B cell (primary cell): Measurements from ENCODE around the gene SNTG2. TPM values are rescaled to one million over a fixed set of nuclear protein-coding genes. Genes with fewer than 3 reads are reported as not detected.

Experiments
- ATAC-seq: fragments of 200-7000 bp; cut with Tn5 transposase; one replicate; pipeline ENCODE4 v1.10.0; 2021; ENCODE audit warnings: low read depth, mild to moderate bottlenecking, moderate number of reproducible peaks, moderate library complexity
- CTCF ChIA-PET: fragments of 350-600 bp; sonication (Branson Sonifier 250); formaldehyde crosslinking; loops from one replicate; lab custom pipeline; 2021; ENCODE audit warnings: antibody characterized with exemption, inconsistent platforms; lab: Charles Lee
- POLR2A ChIA-PET: fragments of 350-600 bp; sonication (Branson Sonifier 250); formaldehyde crosslinking; loops from one replicate; lab custom pipeline; 2021; ENCODE audit warnings: antibody characterized with exemption; lab: Charles Lee
- DNase-seq: peaks from one replicate; pipeline ENCODE4 v3.0.0; 2013
- H2AFZ ChIP-seq: 2 replicates; pipeline ENCODE4 v1.6.1; 2012; ENCODE audit warnings: mild to moderate bottlenecking, low read depth, low read length; ENCODE audit not compliant: insufficient read depth, poor library complexity, severe bottlenecking
- H3K27ac ChIP-seq, 2 donors: 1 replicate in 1 of 2; 2 replicates in 1 of 2; pipeline ENCODE4 v1.5.1; 2012 to 2013; ENCODE audit warnings: low read length in 2 of 2, mild to moderate bottlenecking in 2 of 2, moderate library complexity in 1 of 2
- H3K27me3 ChIP-seq, 4 experiments: fragments of 200-600 bp in 1 of 4; sonication (generic) in 1 of 4; replicated peaks in 1 of 4; 1 replicate in 2 of 4; 2 replicates in 2 of 4; pipeline versions ENCODE4 v1.6.1 to v1.7.0; 2013 to 2016; ENCODE audit warnings: low read length in 3 of 4, mild to moderate bottlenecking in 2 of 4, mixed read lengths in 1 of 4, moderate library complexity in 1 of 4; ENCODE audit not compliant: insufficient read depth in 4 of 4, control insufficient read depth in 3 of 4; ENCODE audit errors: control extremely low read depth in 1 of 4
- H3K36me3 ChIP-seq, 2 experiments: replicated peaks in 1 of 2; 1 replicate in 1 of 2; 2 replicates in 1 of 2; pipeline versions ENCODE4 v1.6.1 to v1.7.1; 2013; ENCODE audit warnings: low read length in 1 of 2; ENCODE audit not compliant: insufficient read depth in 2 of 2, control insufficient read depth in 1 of 2; ENCODE audit errors: control extremely low read depth in 1 of 2, extremely low read depth in 1 of 2
- H3K4me1 ChIP-seq, 2 donors: fragments of 200-600 bp in 1 of 2; sonication (generic) in 1 of 2; 1 replicate in 1 of 2; 2 replicates in 1 of 2; pipeline versions ENCODE4 v1.5.1 to v1.6.1; 2013 to 2017; ENCODE audit warnings: low read length in 2 of 2; ENCODE audit not compliant: control insufficient read depth in 2 of 2, insufficient read depth in 2 of 2
- H3K4me2 ChIP-seq: replicated peaks from 2 replicates; pipeline ENCODE3; 2012; ENCODE audit warnings: mild to moderate bottlenecking, low read depth, low read length; ENCODE audit not compliant: poor library complexity, severe bottlenecking
- H3K4me3 ChIP-seq, 5 experiments: fragments of 200-600 bp in 1 of 5; sonication (generic) in 1 of 5; 1 replicate in 3 of 5; 2 replicates in 2 of 5; pipeline versions ENCODE4 v1.5.1 to v1.7.0; 2011 to 2016; ENCODE audit warnings: low read length in 4 of 5, mild to moderate bottlenecking in 4 of 5, low read depth in 2 of 5, control low read depth in 1 of 5, moderate library complexity in 1 of 5; ENCODE audit not compliant: insufficient read depth in 1 of 5; ENCODE audit errors: control extremely low read depth in 1 of 5, extremely low read depth in 1 of 5
- H3K79me2 ChIP-seq: fragments of 200-600 bp; sonication (generic); one replicate; pipeline ENCODE4 v1.6.0; 2016; ENCODE audit warnings: low read length; ENCODE audit not compliant: control insufficient read depth, insufficient read depth
- H3K9ac ChIP-seq: fragments of 200-600 bp; sonication (generic); 2 replicates; pipeline ENCODE4 v1.6.1; 2017; ENCODE audit warnings: mild to moderate bottlenecking, low read length, moderate library complexity
- H3K9me3 ChIP-seq, 3 donors: one replicate each; pipeline versions ENCODE4 v1.6.1 to v1.7.1; 2013; ENCODE audit warnings: low read length in 2 of 3; ENCODE audit not compliant: control insufficient read depth in 2 of 3, insufficient read depth in 1 of 3; ENCODE audit errors: control extremely low read depth in 1 of 3
- H4K20me1 ChIP-seq: 2 replicates; pipeline ENCODE4 v1.6.0; 2012; ENCODE audit warnings: mild to moderate bottlenecking, low read length; ENCODE audit not compliant: insufficient read depth, control insufficient read depth, poor library complexity, severe bottlenecking
- H3K27ac Mint-ChIP-seq: one replicate; pipeline ENCODE4 v1.8.0; 2021; ENCODE audit warnings: mixed read lengths
- H3K27me3 Mint-ChIP-seq: one replicate; pipeline ENCODE4 v1.8.0; 2021; ENCODE audit warnings: mixed read lengths
- H3K4me1 Mint-ChIP-seq: one replicate; pipeline ENCODE4 v1.8.0; 2021; ENCODE audit warnings: mixed read lengths
- H3K4me3 Mint-ChIP-seq: one replicate; pipeline ENCODE4 v1.8.0; 2021; ENCODE audit warnings: mixed read lengths
- H3K9me3 Mint-ChIP-seq: one replicate; pipeline ENCODE4 v1.8.0; 2022; ENCODE audit warnings: mixed read lengths; ENCODE audit not compliant: insufficient read depth
- CTCF ChIP-seq: fragments of 200-600 bp; IDR thresholded peaks from one replicate; pipeline ENCODE4 v1.8.0; 2022; ENCODE audit warnings: antibody characterized with exemption, mild to moderate bottlenecking
- EZH2 ChIP-seq: IDR thresholded peaks from 2 replicates; pipeline ENCODE4 v1.6.1; 2012; ENCODE audit warnings: borderline replicate concordance, low read depth, mild to moderate bottlenecking, moderate library complexity, low read length; ENCODE audit not compliant: insufficient read depth, poor library complexity, severe bottlenecking
- WGBS: methylation state at CpG from one replicate; pipeline ENCODE4 v1.1.5; 2013; ENCODE audit warnings: missing lambda C conversion rate; ENCODE audit not compliant: insufficient coverage; 5-methylcytosine and 5-hydroxymethylcytosine counted together
- intact Hi-C: fragments of 100-400 bp; cut with micrococcal nuclease; formaldehyde crosslinking; loops from one replicate; pipeline ENCODE4 v1.10.0; 2022
- polyA plus RNA-seq: library from polyadenylated mRNA; depleted of rRNA; stranded (reverse); fragments of >200 nt; gene quantifications from 2 replicates; pipeline ENCODE4 v1.2.3, GENCODE V29; 2012
- total RNA-seq, 2 donors: library from RNA; stranded (reverse); fragments of 120-200 nt in 1 of 2; gene quantifications; 1 replicate in 1 of 2; 2 replicates in 1 of 2; pipeline versions ENCODE4 v1.2.3 to v1.2.4, GENCODE V29; 2013 to 2022

Gene SNTG2
- total and polyA plus RNA-seq, 2 donors (not counting 1 experiment from before 2014, with no cell fraction given) = 2.1 to 2.4 TPM

GRCh38 chr2:1051075-1051474, 100.4 kb downstream of the SNTG2 start:
- no CpG with 5 or more reads among the region's 3 CpGs for WGBS
- H2AFZ ChIP-seq = no peak overlapping the region
- no peak overlapping the region for H3K27ac ChIP-seq
- ChIA-PET POLR2A (no interaction called here), CTCF (no interaction called here)
- H3K27me3 Mint-ChIP-seq = peaks cover 4% of the 10 kb centered on the region
- H4K20me1 ChIP-seq = no peaks in the 10 kb centered on the region
- no peak overlapping the region for H3K27ac Mint-ChIP-seq
- intact Hi-C loops = no loop called here
- DNase-seq = no peak
- no peak for TF ChIP-seq EZH2
- no peak for TF ChIP-seq CTCF
- H3K4me1 Mint-ChIP-seq = no peaks in the 10 kb centered on the region
- H3K4me1 ChIP-seq = no peaks in the 10 kb centered on the region
- H3K27me3 ChIP-seq = peaks cover 0 to 3% (median 0%) of the 10 kb centered on the region in 4 experiments
- H3K79me2 ChIP-seq = no peaks in the 10 kb centered on the region
- no peak overlapping the region for H3K4me3 ChIP-seq
- H3K36me3 ChIP-seq = no peaks in the 10 kb centered on the region
- H3K4me3 Mint-ChIP-seq = no peak overlapping the region
- H3K9me3 ChIP-seq = no peaks in the 10 kb centered on the region
- no peaks in the 10 kb centered on the region for H3K9me3 Mint-ChIP-seq
- ATAC-seq = no peak
- no peak overlapping the region for H3K9ac ChIP-seq
- no peak overlapping the region for H3K4me2 ChIP-seq

GRCh38 chr2:1052771-1053191, 102.1 kb downstream of the SNTG2 start:
- ChIA-PET POLR2A (no interaction called here), CTCF (no interaction called here)
- H3K4me3 Mint-ChIP-seq = no peak overlapping the region
- Histone ChIP-seq H3K79me2 (no peaks in the 10 kb centered on the region), H3K9ac (no peak overlapping the region), H3K36me3 (no peaks in the 10 kb centered on the region), H3K4me1 (no peaks in the 10 kb centered on the region), H3K27me3 (peaks cover 0 to 3% (median 0%) of the 10 kb centered on the region in 4 experiments), H4K20me1 (no peaks in the 10 kb centered on the region), H2AFZ (no peak overlapping the region), H3K4me2 (no peak overlapping the region), H3K27ac (no peak overlapping the region), H3K4me3 (no peak overlapping the region), H3K9me3 (peaks cover 0 to 2% (median 0%) of the 10 kb centered on the region in 3 donors)
- H3K9me3 Mint-ChIP-seq = no peaks in the 10 kb centered on the region
- no peaks in the 10 kb centered on the region for H3K4me1 Mint-ChIP-seq
- ATAC-seq = no peak
- TF ChIP-seq CTCF = no peak
- DNase-seq = no peak
- 86% methylated on average over 2 of the region's 8 CpGs for WGBS
- intact Hi-C loops = no loop called here
- peaks cover 4% of the 10 kb centered on the region for H3K27me3 Mint-ChIP-seq
- no peak overlapping the region for H3K27ac Mint-ChIP-seq
